GM18517 (cell line): ENCODE measurements around the gene SHISA2.

Experiments
- ATAC-seq: cut with Tn5 transposase; IDR thresholded peaks from one replicate; pipeline ENCODE4 v1.9.1; 2021; ENCODE audit warnings: mild to moderate bottlenecking, moderate library complexity; ENCODE audit not compliant: unreplicated experiment

The SHISA2 gene

DNA sequence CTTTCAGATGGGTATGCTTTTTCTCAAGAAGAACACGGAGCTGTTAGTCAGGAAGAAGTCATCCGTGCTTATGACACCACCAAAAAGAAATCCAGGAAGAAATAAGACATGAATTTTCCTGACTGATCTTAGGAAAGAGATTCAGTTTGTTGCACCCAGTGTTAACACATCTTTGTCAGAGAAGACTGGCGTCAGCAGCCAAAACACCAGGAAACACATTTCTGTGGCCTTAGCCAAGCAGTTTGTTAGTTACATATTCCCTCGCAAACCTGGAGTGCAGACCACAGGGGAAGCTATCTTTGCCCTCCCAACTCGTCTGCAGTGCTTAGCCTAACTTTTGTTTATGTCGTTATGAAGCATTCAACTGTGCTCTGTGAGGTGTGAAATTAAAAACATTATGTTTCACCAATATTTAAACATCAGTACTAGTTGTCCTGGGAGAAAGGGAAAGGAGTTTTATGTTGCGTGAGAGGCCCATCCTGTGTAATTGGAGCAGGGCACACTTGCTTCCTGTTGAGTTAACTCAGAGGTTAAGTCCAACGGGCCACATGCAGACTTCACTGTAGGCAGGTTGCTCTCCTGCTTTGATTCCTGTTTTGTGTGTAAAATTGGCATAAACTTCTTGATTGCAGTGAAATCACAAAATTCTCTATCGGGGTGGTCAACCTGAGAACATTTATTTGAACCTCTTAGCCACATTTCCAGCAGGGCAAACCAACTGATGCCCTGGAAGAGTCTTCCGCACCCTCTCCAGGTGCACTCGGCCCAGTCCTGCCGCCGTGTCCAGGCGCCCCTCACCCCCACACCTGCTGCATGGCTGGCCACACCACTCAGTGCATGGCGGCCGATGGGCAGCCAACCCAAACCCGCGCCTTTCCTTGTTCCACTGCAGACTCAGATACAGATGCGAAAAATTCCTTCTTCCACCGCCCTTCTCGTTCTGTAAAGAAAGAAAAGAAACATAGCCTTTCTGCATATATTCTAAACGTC, 31.6 kb downstream of the SHISA2 start:
- ATAC-seq = no peak

GRCh38 chr13:26019251-26019650, 32.6 kb downstream of the SHISA2 start:
- no peak for ATAC-seq

DNA sequence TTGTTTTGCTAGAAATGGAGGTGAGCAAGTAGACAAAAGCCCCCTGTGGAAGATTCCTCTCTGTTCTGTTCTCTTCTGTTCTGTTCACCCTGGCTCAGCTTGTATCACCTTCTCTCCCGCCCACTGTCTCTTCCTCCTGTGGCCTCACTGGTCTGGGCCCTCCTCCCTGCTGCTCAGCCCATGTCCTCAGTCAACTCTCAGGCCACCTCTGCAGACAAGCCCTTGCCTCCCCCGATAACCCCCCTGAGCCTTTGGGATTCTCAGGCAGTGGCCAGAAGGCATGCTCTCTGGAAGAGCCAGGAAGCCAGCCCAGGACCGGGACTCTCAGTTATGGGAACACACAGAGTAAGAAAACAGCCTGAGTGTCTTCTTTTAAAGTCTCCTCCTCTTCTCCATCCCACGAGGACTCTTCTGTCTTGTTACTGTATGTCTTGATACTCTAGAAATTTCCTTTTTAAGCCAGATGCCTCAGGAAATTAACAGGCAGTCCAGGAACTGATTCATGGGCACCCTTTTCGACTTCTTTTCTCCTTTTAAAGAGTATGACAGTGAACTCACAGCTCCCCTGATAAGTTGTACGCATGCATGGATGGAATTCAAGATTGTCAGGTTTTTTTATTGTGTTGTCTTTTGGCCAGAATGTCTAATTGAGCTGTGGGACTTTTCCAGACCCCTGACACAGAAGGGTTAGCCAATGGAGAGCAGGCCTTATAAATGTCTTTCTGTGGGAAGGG, 33.7 kb downstream of the SHISA2 start:
- no peak for ATAC-seq

GRCh38 chr13:26017196-26017921, 34.5 kb downstream of the SHISA2 start:
- ATAC-seq = no peak

GRCh38 chr13:26016189-26016588, 35.6 kb downstream of the SHISA2 start:
- no peak for ATAC-seq

- ATAC-seq = no peak
Measured at GRCh38 chr13:26015271-26016125, 36.3 kb downstream of the SHISA2 start.

DNA sequence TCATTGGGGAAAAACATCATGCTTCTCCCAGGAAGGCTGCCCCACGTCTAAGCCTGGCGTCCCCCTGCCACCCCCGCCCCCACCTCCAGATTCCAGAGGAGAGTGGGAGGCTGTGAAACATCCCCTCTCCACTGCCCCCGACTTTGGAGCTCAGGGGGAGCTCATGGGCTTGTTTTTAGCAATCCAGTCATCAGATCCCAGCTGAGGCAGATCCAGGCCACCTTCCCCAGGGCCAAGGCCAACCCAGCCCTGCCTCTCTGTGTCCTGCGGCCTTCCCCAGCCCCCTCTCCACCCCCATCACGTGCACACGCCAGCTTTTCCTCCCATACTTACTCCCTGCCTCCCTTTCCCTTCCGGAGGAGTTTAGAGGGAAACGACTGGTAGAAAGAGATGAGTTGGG, 38.8 kb downstream of the SHISA2 start:
- no peak for ATAC-seq

DNA sequence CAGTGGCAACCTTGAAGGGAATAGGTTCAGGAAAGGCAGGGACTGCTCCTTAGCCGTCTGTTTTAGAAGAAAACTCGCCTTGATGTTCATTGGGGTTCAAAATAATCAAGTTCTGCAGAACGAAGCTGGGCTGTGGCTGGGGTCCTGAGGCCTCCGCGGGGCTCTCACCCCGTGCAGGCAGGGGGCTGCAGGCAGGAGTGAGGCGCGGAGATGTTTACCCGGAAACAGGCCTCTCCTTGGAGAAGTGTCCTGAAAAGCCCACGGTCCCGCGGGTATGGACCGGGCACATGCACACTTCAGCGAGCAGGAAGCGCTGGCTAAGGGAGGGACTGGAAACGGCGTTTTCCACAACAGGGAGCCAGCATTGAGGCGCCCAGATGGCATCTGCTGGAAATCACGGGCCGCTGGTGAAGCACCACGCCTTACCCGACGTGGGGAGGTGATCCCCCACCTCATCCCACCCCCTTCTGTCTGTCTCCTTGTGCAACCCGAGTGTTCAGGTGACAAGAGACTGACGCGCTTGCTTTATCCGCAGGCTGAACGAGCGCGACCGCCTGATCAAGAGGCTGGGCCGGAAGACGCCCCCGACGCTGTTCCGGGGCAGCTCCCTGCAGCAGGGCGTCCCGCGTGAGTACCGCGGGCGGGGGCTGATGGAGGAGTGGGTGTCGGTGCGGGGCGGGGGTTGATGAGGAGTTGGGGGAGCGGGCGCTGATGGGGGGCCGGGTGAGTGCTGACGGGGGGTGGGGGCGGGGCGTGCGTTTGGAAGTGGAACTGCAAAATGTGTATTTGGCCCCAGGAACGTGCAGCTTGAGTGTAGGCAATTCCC, 39.6 kb downstream of the SHISA2 start:
- no peak for ATAC-seq

GRCh38 chr13:26011208-26011573, 40.6 kb downstream of the SHISA2 start:
- no peak for ATAC-seq

DNA sequence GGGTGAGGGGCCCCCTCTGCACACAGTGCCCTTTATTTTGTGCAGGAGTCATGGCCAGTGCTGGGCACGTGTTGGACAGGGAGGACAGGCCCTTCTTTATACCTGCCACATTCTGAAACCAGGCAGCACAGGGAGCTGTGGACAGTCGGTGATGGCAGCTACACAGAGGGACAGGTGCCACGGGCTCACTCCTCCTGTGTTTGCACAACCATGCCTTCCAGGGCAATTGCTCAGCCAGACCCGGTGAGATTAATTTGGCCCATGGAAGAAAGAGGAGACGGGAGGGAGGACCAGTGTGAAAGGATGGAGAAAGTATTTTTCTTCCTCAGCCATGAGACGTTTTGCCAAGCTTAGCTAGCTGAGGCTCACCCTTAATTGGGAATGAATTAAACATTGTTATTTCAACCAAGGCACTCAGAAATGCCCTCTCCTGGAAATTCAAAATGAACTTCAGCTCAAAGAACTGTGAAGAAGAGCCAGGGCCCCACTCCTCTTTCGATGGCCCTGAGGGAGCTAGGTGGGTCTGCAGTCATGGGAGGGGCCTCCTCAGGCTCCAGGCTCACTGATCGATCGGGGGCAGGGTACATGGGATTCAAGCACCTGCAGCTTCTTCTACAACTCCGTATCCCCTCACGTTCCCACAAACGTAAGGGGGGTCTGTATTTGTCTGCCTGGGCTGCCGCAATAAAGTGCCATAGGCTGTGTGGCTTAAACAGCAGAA, 41.2 kb downstream of the SHISA2 start:
- no peak for ATAC-seq

DNA sequence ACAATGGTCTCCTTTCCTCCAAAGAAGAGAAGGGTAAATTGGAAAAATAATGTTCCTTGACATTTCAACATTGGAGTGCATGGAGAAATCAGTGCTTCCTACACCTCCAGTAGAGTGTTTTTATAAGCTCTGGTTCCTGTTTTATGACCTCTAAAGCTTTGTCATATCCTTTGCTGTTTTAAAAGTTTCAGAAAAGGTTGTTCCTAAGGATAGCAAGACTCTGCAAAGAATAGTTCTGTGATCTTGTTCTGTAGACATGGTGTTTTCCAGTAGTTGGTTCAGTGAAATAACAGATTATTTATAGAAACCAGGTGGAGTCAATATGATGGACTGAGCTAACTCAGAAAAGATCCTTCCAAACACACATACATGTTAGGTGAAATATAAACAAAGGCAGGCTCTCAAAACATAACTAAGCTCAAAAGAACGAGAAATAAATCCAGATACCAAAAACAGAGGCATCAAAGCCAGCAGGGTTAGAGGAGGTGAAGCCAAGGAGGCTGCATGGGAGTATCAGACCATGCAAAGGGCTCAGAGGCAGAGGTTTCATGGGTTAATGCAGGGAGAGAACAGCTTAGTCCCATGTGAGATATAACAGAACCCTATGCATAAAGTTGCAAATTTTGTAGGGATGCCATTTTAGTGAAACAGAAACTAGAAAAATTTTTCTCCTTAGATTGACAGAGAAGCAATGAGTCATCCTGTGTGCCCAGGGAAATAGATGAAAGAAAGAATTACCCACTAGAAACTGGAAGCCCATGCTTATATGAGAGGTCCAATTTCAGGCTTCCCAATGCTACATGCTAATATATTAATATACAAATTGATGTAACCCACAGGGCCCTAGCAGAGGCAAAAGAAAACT, 44.3 kb downstream of the SHISA2 start:
- ATAC-seq = no peak
